B cell (primary cell): ENCODE measurements around the gene MTCL1. TPM values are rescaled to one million over a fixed set of nuclear protein-coding genes. Genes with fewer than 3 reads are reported as not detected.

Source experiments
- ATAC-seq: fragments of 200-7000 bp; cut with Tn5 transposase; one replicate; pipeline ENCODE4 v1.10.0; 2021; ENCODE audit warnings: low read depth, mild to moderate bottlenecking, moderate number of reproducible peaks, moderate library complexity
- CTCF ChIA-PET: fragments of 350-600 bp; sonication (Branson Sonifier 250); formaldehyde crosslinking; loops from one replicate; lab custom pipeline; 2021; ENCODE audit warnings: antibody characterized with exemption, inconsistent platforms; lab: Charles Lee
- POLR2A ChIA-PET: fragments of 350-600 bp; sonication (Branson Sonifier 250); formaldehyde crosslinking; loops from one replicate; lab custom pipeline; 2021; ENCODE audit warnings: antibody characterized with exemption; lab: Charles Lee
- DNase-seq: peaks from one replicate; pipeline ENCODE4 v3.0.0; 2013
- H2AFZ ChIP-seq: 2 replicates; pipeline ENCODE4 v1.6.1; 2012; ENCODE audit warnings: mild to moderate bottlenecking, low read depth, low read length; ENCODE audit not compliant: insufficient read depth, poor library complexity, severe bottlenecking
- H3K27ac ChIP-seq, 2 donors: 1 replicate in 1 of 2; 2 replicates in 1 of 2; pipeline ENCODE4 v1.5.1; 2012 to 2013; ENCODE audit warnings: low read length in 2 of 2, mild to moderate bottlenecking in 2 of 2, moderate library complexity in 1 of 2
- H3K27me3 ChIP-seq, 4 experiments: fragments of 200-600 bp in 1 of 4; sonication (generic) in 1 of 4; replicated peaks in 1 of 4; 1 replicate in 2 of 4; 2 replicates in 2 of 4; pipeline versions ENCODE4 v1.6.1 to v1.7.0; 2013 to 2016; ENCODE audit warnings: low read length in 3 of 4, mild to moderate bottlenecking in 2 of 4, mixed read lengths in 1 of 4, moderate library complexity in 1 of 4; ENCODE audit not compliant: insufficient read depth in 4 of 4, control insufficient read depth in 3 of 4; ENCODE audit errors: control extremely low read depth in 1 of 4
- H3K36me3 ChIP-seq, 2 experiments: replicated peaks in 1 of 2; 1 replicate in 1 of 2; 2 replicates in 1 of 2; pipeline versions ENCODE4 v1.6.1 to v1.7.1; 2013; ENCODE audit warnings: low read length in 1 of 2; ENCODE audit not compliant: insufficient read depth in 2 of 2, control insufficient read depth in 1 of 2; ENCODE audit errors: control extremely low read depth in 1 of 2, extremely low read depth in 1 of 2
- H3K4me1 ChIP-seq, 2 donors: fragments of 200-600 bp in 1 of 2; sonication (generic) in 1 of 2; 1 replicate in 1 of 2; 2 replicates in 1 of 2; pipeline versions ENCODE4 v1.5.1 to v1.6.1; 2013 to 2017; ENCODE audit warnings: low read length in 2 of 2; ENCODE audit not compliant: control insufficient read depth in 2 of 2, insufficient read depth in 2 of 2
- H3K4me2 ChIP-seq: replicated peaks from 2 replicates; pipeline ENCODE3; 2012; ENCODE audit warnings: mild to moderate bottlenecking, low read depth, low read length; ENCODE audit not compliant: poor library complexity, severe bottlenecking
- H3K4me3 ChIP-seq, 5 experiments: fragments of 200-600 bp in 1 of 5; sonication (generic) in 1 of 5; 1 replicate in 3 of 5; 2 replicates in 2 of 5; pipeline versions ENCODE4 v1.5.1 to v1.7.0; 2011 to 2016; ENCODE audit warnings: low read length in 4 of 5, mild to moderate bottlenecking in 4 of 5, low read depth in 2 of 5, control low read depth in 1 of 5, moderate library complexity in 1 of 5; ENCODE audit not compliant: insufficient read depth in 1 of 5; ENCODE audit errors: control extremely low read depth in 1 of 5, extremely low read depth in 1 of 5
- H3K79me2 ChIP-seq: fragments of 200-600 bp; sonication (generic); one replicate; pipeline ENCODE4 v1.6.0; 2016; ENCODE audit warnings: low read length; ENCODE audit not compliant: control insufficient read depth, insufficient read depth
- H3K9ac ChIP-seq: fragments of 200-600 bp; sonication (generic); 2 replicates; pipeline ENCODE4 v1.6.1; 2017; ENCODE audit warnings: mild to moderate bottlenecking, low read length, moderate library complexity
- H3K9me3 ChIP-seq, 3 donors: one replicate each; pipeline versions ENCODE4 v1.6.1 to v1.7.1; 2013; ENCODE audit warnings: low read length in 2 of 3; ENCODE audit not compliant: control insufficient read depth in 2 of 3, insufficient read depth in 1 of 3; ENCODE audit errors: control extremely low read depth in 1 of 3
- H4K20me1 ChIP-seq: 2 replicates; pipeline ENCODE4 v1.6.0; 2012; ENCODE audit warnings: mild to moderate bottlenecking, low read length; ENCODE audit not compliant: insufficient read depth, control insufficient read depth, poor library complexity, severe bottlenecking
- H3K27ac Mint-ChIP-seq: one replicate; pipeline ENCODE4 v1.8.0; 2021; ENCODE audit warnings: mixed read lengths
- H3K27me3 Mint-ChIP-seq: one replicate; pipeline ENCODE4 v1.8.0; 2021; ENCODE audit warnings: mixed read lengths
- H3K4me1 Mint-ChIP-seq: one replicate; pipeline ENCODE4 v1.8.0; 2021; ENCODE audit warnings: mixed read lengths
- H3K4me3 Mint-ChIP-seq: one replicate; pipeline ENCODE4 v1.8.0; 2021; ENCODE audit warnings: mixed read lengths
- H3K9me3 Mint-ChIP-seq: one replicate; pipeline ENCODE4 v1.8.0; 2022; ENCODE audit warnings: mixed read lengths; ENCODE audit not compliant: insufficient read depth
- CTCF ChIP-seq: fragments of 200-600 bp; IDR thresholded peaks from one replicate; pipeline ENCODE4 v1.8.0; 2022; ENCODE audit warnings: antibody characterized with exemption, mild to moderate bottlenecking
- EZH2 ChIP-seq: IDR thresholded peaks from 2 replicates; pipeline ENCODE4 v1.6.1; 2012; ENCODE audit warnings: borderline replicate concordance, low read depth, mild to moderate bottlenecking, moderate library complexity, low read length; ENCODE audit not compliant: insufficient read depth, poor library complexity, severe bottlenecking
- WGBS: methylation state at CpG from one replicate; pipeline ENCODE4 v1.1.5; 2013; ENCODE audit warnings: missing lambda C conversion rate; ENCODE audit not compliant: insufficient coverage; 5-methylcytosine and 5-hydroxymethylcytosine counted together
- intact Hi-C: fragments of 100-400 bp; cut with micrococcal nuclease; formaldehyde crosslinking; loops from one replicate; pipeline ENCODE4 v1.10.0; 2022
- polyA plus RNA-seq: library from polyadenylated mRNA; depleted of rRNA; stranded (reverse); fragments of >200 nt; gene quantifications from 2 replicates; pipeline ENCODE4 v1.2.3, GENCODE V29; 2012
- total RNA-seq, 2 donors: library from RNA; stranded (reverse); fragments of 120-200 nt in 1 of 2; gene quantifications; 1 replicate in 1 of 2; 2 replicates in 1 of 2; pipeline versions ENCODE4 v1.2.3 to v1.2.4, GENCODE V29; 2013 to 2022

Gene MTCL1
- total and polyA plus RNA-seq, 2 donors (not counting 1 experiment from before 2014, with no cell fraction given) = 2.7 to 5.8 TPM

DNA sequence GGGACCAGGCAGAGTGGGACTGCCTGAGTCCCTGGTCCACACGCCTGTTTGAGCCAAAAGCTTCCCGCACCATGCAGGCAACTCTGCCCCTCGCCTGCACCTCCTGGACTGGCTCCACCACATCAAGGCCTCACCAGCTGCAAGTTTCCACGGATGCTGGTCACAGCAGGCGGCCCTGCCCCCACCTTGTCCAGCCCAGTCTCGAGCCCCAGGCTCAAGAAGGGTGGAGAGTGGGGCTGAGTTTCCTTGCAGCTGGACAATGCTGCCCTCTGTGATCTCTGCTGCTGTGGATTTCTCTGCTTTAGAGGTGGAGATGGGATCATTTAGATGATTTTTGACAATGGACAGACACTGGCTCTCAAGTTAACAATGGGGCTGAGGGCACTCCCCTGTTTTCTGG, 74.9 kb downstream of the MTCL1 start:
- Histone ChIP-seq H3K4me1 (no peaks in the 10 kb centered on the region), H4K20me1 (no peaks in the 10 kb centered on the region), H3K9ac (no peak overlapping the region), H3K4me2 (no peak overlapping the region), H3K79me2 (no peaks in the 10 kb centered on the region), H2AFZ (no peak overlapping the region), H3K4me3 (no peak overlapping the region), H3K27ac (no peak overlapping the region), H3K9me3 (peaks cover 0 to 9% (median 0%) of the 10 kb centered on the region in 3 donors), H3K27me3 (no peaks in the 10 kb centered on the region), H3K36me3 (no peaks in the 10 kb centered on the region)
- no peak for DNase-seq
- Mint-ChIP-seq H3K27ac (no peak overlapping the region), H3K9me3 (no peaks in the 10 kb centered on the region), H3K27me3 (no peaks in the 10 kb centered on the region), H3K4me1 (no peaks in the 10 kb centered on the region), H3K4me3 (no peak overlapping the region)
- TF ChIP-seq CTCF = no peak
- TF ChIP-seq EZH2 = no peak
- no peak for ATAC-seq
- WGBS = 83% methylated on average over 5 of the region's 6 CpGs
- intact Hi-C loops = no loop called here
- ChIA-PET POLR2A (no interaction called here), CTCF (no interaction called here)

GRCh38 chr18:8781671-8782070, 76.3 kb downstream of the MTCL1 start:
- intact Hi-C loops = no loop called here
- Histone ChIP-seq H3K36me3 (no peaks in the 10 kb centered on the region), H3K4me1 (peaks cover 4 to 6% of the 10 kb centered on the region in 2 donors), H3K79me2 (no peaks in the 10 kb centered on the region), H3K4me3 (no peak overlapping the region), H4K20me1 (no peaks in the 10 kb centered on the region), H3K27ac (no peak overlapping the region), H3K27me3 (no peaks in the 10 kb centered on the region), H3K4me2 (no peak overlapping the region), H3K9me3 (peaks cover 0 to 9% (median 0%) of the 10 kb centered on the region in 3 donors), H3K9ac (no peak overlapping the region), H2AFZ (no peak overlapping the region)
- TF ChIP-seq EZH2 (no peak), CTCF (no peak)
- ATAC-seq = no peak
- CTCF ChIA-PET = no interaction called here
- no peak overlapping the region for H3K4me3 Mint-ChIP-seq
- H3K27me3 Mint-ChIP-seq = no peaks in the 10 kb centered on the region
- no peak for DNase-seq
- POLR2A ChIA-PET = no interaction called here
- no peaks in the 10 kb centered on the region for H3K9me3 Mint-ChIP-seq
- peaks cover 5% of the 10 kb centered on the region for H3K4me1 Mint-ChIP-seq
- 98% methylated on average over 10 of the region's 12 CpGs for WGBS
- no peak overlapping the region for H3K27ac Mint-ChIP-seq
